ENCODE results near the gene DGKG. TPM values are rescaled to one million over a fixed set of nuclear protein-coding genes. Genes with fewer than 3 reads are reported as not detected.

The DGKG gene
- total RNA-seq, 1 donor from 2014 or later: 5.7 TPM

DNA sequence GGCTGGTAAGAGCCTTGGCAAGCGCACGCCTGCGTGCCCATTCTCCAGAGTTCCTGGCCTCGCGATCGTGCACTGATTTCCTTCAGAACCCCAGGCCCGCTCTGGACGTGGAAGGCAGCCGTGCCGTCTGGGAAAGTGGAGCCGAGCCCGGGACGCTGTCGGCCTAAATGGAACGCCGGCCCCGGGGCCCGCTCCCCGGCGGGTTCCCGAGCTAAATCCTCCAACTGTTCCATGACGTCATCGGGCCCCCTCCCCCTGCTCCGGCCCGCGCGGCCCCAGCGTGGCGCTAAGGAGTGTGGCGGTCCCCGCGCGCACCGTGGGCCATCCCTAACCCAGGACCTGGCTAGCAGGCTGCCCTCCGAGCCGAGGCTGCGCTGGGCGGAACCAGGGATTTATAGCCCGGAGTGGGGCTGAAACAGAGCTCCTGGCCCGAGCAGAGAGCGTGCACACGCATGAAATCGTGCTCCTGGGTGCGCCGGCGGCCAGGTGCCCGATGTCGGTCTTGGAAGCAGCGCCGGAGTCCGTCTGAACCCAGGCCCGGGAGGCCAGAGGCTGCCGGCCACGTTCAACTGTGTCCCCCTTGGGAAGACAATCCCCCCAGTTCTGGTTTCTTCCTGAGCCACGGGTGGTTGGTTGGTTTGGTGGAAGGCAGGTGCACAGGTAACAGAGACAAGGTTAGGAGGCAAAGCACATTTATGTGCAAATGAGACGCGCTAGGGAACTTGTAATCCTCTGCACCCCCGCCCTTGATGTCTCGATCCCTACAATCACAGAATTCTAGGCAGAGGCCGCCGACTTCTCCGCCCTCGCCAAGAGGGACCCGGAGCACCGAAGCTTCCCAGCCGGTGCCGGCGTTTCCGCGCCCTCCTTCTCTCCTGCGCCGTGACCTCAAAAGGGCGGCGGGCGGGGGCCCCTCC is 168.2 kb downstream of the DGKG start:
- TF ChIP-seq, protein P1, sequence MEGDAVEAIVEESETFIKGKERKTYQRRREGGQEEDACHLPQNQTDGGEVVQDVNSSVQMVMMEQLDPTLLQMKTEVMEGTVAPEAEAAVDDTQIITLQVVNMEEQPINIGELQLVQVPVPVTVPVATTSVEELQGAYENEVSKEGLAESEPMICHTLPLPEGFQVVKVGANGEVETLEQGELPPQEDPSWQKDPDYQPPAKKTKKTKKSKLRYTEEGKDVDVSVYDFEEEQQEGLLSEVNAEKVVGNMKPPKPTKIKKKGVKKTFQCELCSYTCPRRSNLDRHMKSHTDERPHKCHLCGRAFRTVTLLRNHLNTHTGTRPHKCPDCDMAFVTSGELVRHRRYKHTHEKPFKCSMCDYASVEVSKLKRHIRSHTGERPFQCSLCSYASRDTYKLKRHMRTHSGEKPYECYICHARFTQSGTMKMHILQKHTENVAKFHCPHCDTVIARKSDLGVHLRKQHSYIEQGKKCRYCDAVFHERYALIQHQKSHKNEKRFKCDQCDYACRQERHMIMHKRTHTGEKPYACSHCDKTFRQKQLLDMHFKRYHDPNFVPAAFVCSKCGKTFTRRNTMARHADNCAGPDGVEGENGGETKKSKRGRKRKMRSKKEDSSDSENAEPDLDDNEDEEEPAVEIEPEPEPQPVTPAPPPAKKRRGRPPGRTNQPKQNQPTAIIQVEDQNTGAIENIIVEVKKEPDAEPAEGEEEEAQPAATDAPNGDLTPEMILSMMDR (IDR thresholded peaks at IDR 0.05): no peak
- H3K9me3 ChIP-seq: no peaks in the 10 kb centered on the region
- peak overlapping the region; percentile 41 for H3K4me3 ChIP-seq
- H3K36me3 ChIP-seq: no peaks in the 10 kb centered on the region
- H3K4me1 ChIP-seq: peaks cover 11% of the 10 kb centered on the region
- ATAC-seq (peak; percentile 81 to 85), DNase-seq (peak; percentile 61)
- no peak overlapping the region for H3K27ac ChIP-seq
- H3K27me3 ChIP-seq (ENCODE audit: low read depth): peaks cover 23% of the 10 kb centered on the region
- intact Hi-C loops (cut with DNase I): no loop called here

DNA sequence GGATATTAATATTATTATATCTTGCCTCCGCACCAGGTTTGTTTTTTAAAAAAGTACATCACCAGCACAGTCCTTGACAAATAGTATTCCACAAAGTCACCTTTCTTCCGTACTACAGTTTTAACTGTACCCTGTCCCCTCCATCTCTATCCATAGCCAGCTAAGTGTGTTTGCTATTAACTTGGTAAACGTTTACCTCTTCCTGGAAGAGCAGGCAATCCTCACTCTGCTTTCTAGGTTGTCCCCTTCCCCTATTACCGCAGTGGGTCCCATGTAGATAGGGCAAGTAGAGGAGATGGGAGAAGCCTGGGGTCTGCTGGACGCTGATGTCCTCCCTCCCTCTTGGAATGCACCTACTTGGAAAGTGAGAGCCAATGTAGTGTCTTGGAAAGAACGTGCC is 169.2 kb downstream of the DGKG start:
- Histone ChIP-seq H3K27me3 (ENCODE audit: low read depth) (peaks cover 19% of the 10 kb centered on the region), H3K36me3 (no peaks in the 10 kb centered on the region), H3K9me3 (no peaks in the 10 kb centered on the region), H3K4me1 (peaks cover 11% of the 10 kb centered on the region), H3K27ac (no peak overlapping the region), H3K4me3 (no peak overlapping the region)
- TF ChIP-seq, protein P1 (IDR thresholded peaks at IDR 0.05): no peak
- intact Hi-C loops (cut with DNase I): no loop called here
- ATAC-seq: no peak
- no peak for DNase-seq

DNA sequence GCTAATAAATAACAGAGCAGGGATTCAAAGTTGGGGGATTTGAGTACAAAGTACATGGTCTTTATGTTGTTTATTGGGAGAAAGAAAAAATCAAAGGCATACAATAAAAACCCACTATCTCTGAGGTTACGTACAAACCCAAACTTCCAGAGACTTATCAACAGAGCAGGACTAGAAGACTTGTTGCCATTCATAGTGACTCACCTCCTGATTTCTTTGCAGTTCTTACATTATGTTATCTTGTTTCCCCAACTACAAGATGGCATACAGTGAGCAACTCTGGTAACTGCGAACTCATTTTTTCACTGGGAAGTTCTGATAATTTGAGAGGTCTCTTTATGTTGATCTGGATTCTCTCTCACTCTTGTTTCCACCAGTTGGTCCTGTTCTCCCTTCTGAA is 172.5 kb downstream of the DGKG start:
- no peak for ATAC-seq
- TF ChIP-seq, protein P1 (IDR thresholded peaks at IDR 0.05): no peak
- H3K27ac ChIP-seq: no peak overlapping the region
- DNase-seq: no peak
- intact Hi-C loops (cut with DNase I): no loop called here
- peaks cover 12% of the 10 kb centered on the region for H3K27me3 ChIP-seq (ENCODE audit: low read depth)
- no peak overlapping the region for H3K4me3 ChIP-seq
- peaks cover 19% of the 10 kb centered on the region for H3K4me1 ChIP-seq
- no peaks in the 10 kb centered on the region for H3K9me3 ChIP-seq
- no peaks in the 10 kb centered on the region for H3K36me3 ChIP-seq

DNA sequence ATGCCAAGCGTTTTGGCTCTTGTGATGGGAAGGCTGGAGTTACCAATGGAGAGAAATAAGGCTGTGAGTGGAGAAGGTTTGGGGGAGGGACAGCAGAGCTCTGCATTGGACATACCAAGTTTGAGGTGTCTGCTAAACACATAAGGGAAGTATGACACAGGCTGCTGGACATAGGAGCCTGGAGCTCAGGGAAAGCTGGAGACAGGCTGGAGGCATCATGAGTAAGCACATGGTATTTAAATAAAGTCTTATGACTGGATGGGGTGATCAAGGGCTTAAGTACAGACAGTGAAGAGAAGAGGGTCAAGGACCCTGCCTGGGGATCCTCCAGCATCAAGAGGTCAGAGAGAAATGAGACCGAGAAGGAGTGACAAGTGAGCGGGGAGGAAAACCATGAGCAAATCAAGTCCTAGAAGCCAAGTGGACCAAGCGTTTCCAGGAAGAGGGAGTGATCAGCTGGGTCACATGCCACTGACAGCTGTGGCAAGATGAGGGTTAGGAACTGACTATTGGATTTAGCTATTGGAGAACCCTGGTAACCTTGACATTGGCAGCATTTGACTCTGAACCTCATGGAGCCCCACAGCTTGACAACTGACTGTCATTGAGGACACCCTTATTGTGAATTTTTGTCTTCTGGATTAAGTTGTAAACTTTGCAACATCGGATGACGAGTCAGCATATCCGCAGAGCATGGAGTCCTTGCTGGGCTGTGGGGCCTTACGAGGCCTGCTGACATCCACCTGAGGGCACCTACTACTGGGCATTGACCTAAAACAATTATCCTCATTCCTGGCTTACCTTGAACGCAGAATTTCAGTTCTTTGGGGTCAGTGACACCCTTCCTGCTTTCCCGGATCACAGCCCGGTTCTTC is 174.4 kb downstream of the DGKG start:
- no peak for DNase-seq
- ATAC-seq: no peak
- Histone ChIP-seq H3K4me3 (no peak overlapping the region), H3K27ac (no peak overlapping the region), H3K36me3 (no peaks in the 10 kb centered on the region), H3K4me1 (peaks cover 23% of the 10 kb centered on the region), H3K9me3 (no peaks in the 10 kb centered on the region), H3K27me3 (ENCODE audit: low read depth) (no peaks in the 10 kb centered on the region)
- intact Hi-C loops (cut with DNase I): no loop called here
- TF ChIP-seq, protein P1 (IDR thresholded peaks at IDR 0.05): no peak

DNA sequence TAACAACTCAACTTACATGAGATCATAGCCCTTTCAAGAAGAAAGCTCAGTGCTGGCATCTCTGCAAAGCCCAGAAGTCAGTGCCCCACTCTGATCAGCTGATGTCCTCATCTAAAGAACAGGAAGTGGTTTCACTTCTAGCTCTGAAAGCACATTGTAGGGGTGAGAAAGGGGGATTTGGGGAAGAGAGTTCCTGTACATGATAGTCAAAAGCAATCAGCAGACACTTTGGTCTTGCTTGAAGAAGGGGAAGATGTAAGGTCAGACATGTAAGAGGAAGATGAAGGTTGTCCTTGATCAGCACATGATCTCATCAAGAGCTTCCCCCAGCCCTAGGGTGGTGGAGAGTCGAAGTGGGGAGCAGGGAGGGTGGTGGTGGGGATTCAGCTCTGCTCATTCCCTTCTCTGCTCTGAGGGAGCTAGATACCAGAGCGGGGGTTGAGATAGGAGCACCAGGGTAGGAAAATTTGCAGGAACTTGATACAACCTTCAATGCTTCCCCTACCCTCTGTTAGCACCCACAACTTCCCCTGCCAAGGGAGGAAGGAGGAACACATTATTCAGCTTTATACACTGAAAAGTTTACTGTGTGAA is 176.7 kb downstream of the DGKG start:
- ATAC-seq (peak; percentile 70 to 78), DNase-seq (no peak)
- no peak overlapping the region for H3K4me3 ChIP-seq
- H3K36me3 ChIP-seq: no peaks in the 10 kb centered on the region
- TF ChIP-seq, protein P1 (IDR thresholded peaks at IDR 0.05): no peak
- no peaks in the 10 kb centered on the region for H3K27me3 ChIP-seq (ENCODE audit: low read depth)
- H3K9me3 ChIP-seq: no peaks in the 10 kb centered on the region
- H3K27ac ChIP-seq: peak overlapping the region; percentile 49
- intact Hi-C loops (cut with DNase I): no loop called here
- H3K4me1 ChIP-seq: peaks cover 23% of the 10 kb centered on the region
